GM12892 (cell line): Measurements from ENCODE around the gene GDPD5.

Source experiments
- POLR2A ChIP-seq: IDR thresholded peaks from 2 replicates; pipeline ENCODE4 v1.6.1; 2011; ENCODE audit warnings: low read depth, low read length, control low read depth
- POLR2AphosphoS5 ChIP-seq: IDR thresholded peaks from 2 replicates; pipeline ENCODE4 v1.6.1; 2011; ENCODE audit warnings: low read depth, low read length, control low read depth

DNA sequence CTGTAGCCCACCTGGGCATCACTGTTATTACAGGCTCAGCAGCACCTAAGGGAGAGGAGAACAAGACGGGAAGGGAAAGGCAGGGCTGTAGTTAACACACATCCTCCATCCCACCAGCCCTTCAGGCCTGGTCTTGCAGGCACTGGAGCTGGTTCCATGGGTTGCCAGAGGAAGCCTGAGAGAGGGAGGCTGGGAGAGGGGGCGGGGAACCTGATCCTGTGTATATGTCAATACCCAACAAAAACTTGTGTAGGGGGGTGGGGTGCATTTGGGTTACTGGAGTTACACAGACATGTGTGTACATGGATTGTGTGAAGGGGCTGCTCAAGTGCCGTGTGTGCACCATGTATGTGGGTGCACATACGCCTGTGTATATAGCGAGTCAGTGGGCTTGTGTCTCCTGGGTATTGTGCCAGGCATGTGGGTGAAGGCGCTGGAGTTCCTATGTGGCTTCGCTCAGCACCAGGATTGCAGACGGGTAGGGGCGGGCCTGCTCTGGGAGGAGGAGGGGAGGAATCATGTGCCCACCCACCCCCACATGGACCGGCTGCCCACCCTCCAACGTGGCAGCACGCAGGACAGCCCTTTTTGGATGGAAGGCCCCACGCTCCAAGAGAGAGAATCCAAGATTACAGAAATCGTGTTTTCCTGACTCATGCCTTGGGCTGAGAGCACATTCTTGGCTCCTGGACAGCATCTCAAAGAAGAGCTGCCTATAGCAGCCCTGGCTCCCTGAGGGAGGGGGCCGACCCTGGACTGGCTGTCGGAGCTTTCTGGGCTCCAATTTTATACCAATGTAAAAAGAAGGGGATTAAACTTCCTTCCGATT lies 32.1 kb upstream of the GDPD5 start:
- TF ChIP-seq POLR2AphosphoS5 = no peak
- TF ChIP-seq POLR2A = no peak
